Muscle of back (tissue), 11 donors: ENCODE measurements around the gene IP6K1. TPM values are rescaled to one million over a fixed set of nuclear protein-coding genes. Genes with fewer than 3 reads are reported as not detected.
A peak's percentile ranks its signal among the peaks of the same experiment; 100 is the strongest.
"Not testable (repeated sequence)": the region's sequence is repeated elsewhere in the genome, so short reads cannot be mapped to it uniquely, and the experiment has no call there.

Source experiments
- DNase-seq, 3 donors: peaks; one replicate each; pipeline versions ENCODE4 v3.0.0 to v3.0.0-alpha.2; 2013
- polyA plus RNA-seq, 10 donors: library from polyadenylated mRNA; unstranded; fragments of 120-200 nt; gene quantifications; one replicate each; pipeline ENCODE4 v1.2.1, GENCODE V29; 2013; ENCODE audit not compliant: insufficient read length in 10 of 10

IP6K1 gene
- polyA plus RNA-seq, 10 donors, result 19.5 to 31.5 (median 23.3) TPM

GRCh38 chr3:49690856-49691255, 95.5 kb downstream of the IP6K1 start:
- not testable (repeated sequence) for DNase-seq

DNA sequence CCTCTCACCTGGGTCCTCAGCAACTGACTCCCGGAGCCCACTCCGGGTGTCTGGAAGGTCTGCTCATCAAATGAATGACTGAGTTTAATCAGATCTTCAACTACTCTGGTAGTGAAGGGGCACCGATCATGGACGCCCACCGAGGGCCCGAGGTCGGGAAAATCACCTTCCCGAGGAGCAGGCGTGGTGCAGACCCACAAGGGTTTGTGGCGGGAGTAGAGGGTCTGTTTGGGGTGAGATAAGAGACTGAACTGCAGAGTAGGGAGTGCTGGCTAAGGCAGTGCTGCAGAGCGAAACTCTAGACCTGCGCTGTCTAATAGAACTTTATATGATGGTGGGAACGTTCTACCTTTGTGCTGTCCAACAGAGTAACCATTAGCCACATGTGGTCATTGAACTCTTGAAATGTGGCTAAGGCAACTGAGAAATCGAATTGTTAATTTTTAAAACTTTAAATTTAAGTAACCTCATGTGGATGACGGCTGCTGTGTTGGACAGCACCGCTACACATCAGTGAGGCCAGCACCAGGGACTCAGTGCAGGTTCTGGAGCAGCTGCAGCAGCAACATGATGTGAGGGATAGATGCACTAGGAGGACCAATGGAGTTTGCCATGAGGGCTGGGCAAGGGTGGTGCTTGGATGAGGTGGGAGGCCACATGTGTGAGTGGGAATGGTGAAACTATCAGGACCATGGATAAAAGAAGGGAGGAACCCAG, 96.3 kb downstream of the IP6K1 start:
- DNase-seq, result not testable (repeated sequence)

DNA sequence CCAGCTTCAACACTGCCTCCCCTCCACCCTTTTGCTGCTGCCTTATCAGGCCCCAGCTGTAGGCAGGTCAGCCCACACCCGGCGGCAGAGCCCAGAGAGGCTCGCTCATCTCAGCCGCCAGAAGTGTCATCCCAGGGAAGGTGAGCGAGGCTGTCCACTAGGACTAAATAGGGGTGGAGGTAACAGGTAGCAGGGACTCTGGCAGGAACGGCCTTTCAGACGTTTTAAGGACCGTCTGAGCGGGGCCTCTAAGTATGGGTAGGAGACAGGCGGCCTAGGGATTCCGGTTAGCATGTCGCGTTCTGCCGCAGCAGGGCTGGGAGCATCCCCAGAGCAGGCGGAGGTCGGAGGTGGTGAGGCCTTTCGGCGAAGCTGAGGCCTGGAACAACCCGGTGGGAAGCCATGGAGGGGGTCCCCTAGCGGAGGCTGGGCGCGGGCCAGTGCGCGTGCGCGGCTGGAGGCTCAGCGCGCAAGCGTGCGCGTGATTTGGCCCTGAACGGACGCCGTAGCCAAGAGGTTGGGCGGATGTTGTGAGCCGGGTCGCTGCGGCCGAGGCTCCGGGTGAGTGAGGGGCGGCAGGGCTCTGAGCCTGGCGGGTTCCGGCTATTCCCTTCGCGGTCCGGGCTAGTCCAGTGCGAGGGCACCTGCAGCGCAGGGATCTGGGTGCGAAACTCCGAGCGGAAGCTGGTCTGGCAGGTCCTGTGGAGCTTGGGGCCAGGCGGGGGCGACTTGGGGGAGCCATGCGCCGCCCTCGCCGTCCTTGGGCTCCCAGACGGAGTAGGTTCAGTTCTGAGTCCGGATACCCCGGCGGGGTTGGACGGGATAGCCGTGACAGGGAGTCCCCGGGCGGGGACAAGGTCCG, 97.1 kb downstream of the IP6K1 start, which contains the start of the genes MST1 and RNF123:
TSS of gene MST1 (minus strand) at position 429 of the 862 bp plus-strand sequence. CDS start 783 bp downstream, outside the sequence.
TSS of gene RNF123 (plus strand) at position 512 of the 862 bp plus-strand sequence. CDS start 1,609 bp downstream, outside the sequence.
- DNase-seq, result peak; percentile 91 to 98 (median 95)

GRCh38 chr3:49688338-49689045, 97.8 kb downstream of the IP6K1 start:
- not testable (repeated sequence) for DNase-seq

GRCh38 chr3:49687424-49687795, 98.9 kb downstream of the IP6K1 start:
- not testable (repeated sequence) for DNase-seq

DNA sequence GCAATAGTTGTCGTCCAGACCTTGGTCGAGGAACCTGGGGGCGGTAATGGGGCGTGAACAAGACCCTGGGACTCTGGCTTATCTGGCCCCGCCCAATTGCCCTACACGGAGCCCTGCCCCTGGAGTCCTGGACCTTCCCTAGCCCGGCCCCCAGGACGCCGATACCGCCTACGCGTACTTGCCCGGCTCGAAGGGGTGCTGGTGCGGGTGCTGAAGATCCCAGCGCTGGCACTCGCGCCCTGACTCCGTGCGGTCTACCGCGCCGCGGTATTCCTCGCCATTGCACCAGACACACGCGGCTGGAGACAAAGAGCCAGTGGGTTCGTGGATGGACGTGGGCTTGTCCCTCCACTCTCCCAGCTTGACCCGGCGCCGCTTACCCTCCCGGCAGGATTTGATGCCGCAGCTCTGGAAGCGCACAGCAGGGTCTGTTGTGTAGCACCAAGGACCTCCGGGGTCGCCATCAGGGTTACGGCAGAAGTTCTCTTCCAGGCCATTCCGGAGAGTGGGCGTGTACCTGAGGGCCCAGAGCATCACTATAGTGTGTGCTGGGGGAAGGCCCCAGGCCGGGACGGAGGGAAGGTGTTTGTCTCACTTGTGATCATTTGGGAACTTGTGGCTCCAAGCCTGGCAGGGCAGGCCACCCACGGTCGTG, 99.4 kb downstream of the IP6K1 start:
- DNase-seq, result peak in 1 of 3 donors; percentile 46

DNA sequence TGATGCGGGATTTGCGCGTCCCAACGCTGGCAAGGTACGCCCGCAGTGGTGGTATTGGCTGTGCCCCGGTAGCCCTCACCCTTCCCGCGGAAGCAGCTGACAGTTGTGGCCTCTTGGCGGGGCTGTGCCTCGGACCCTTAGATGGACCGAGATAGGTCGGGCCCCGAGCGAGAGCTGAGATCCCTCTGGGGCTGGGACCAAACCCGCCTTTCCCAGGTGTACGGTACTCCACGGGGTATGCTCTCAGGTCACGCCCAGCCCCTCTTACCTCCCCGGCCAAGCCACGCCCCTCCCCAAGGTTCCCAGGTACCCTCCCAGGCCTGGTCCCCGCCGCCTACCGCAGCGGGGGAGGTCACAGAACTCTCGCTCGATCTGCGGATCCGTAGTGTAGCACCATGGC, 100.0 kb downstream of the IP6K1 start:
- peak in 1 of 3 donors; percentile 37 for DNase-seq

- not testable (repeated sequence) for DNase-seq
Observed at GRCh38 chr3:49685846-49686245, 100.5 kb downstream of the IP6K1 start.

GRCh38 chr3:49685103-49685502, 101.2 kb downstream of the IP6K1 start:
- not testable (repeated sequence) for DNase-seq

- DNase-seq, result not testable (repeated sequence)
Observed at GRCh38 chr3:49684453-49684852, 101.9 kb downstream of the IP6K1 start.

GRCh38 chr3:49683162-49683561, 103.2 kb downstream of the IP6K1 start:
- DNase-seq, result no peak

DNA sequence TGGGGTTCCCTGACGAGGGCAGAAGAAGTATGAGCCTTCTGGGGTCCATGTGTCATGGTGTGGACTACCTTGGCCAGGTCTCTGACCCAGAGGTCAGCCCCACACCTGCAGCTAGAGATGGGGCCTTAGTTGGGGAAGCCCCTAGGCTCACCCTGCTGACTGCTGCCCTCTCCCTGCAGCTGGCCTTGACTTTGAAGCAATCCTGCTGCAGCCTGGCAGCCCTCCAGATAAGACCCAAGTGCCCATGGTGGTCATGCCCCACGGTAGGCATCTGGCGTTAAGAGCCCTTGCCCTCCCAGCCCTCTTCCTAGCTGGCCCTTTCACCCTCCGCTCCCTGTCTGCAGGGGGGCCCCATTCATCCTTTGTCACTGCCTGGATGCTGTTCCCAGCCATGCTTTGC, 104.8 kb downstream of the IP6K1 start:
- no peak for DNase-seq

GRCh38 chr3:49681232-49681522, 105.2 kb downstream of the IP6K1 start:
- DNase-seq, result no peak

DNA sequence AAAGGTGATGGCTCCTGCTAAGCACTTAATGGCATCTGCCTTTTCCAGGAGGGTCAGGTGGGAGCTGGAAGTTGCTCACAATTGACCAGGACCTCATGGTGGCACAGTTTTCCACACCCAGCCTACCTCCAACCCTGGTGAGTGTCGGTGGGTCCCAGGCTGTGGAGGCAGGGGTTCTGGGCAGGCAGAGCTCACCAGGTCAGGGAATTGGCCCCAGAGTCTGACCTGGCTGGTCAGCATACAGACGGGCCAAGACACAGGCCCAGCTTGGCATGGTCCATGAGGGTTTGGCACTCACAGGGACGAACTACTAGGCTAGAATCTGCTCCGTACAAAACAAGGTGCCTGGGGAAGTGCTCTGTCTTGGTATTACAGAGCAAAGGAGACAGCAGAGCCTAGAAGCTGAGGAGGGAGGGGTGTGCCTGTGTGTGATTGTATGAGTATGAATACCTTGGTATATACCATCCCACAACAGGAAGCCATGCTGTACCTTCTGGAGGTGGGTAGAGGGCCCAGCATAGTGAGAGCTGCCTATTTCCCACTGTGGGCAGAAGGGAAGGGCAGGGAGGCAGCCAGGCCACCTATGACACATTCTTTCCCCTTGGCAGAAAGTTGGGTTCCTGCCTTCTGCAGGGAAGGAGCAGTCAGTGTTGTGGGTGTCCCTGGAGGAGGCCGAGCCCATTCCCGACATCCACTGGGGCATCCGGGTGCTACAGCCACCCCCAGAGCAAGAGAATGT, 105.7 kb downstream of the IP6K1 start:
- DNase-seq, result no peak

GRCh38 chr3:49675912-49676311, 110.4 kb downstream of the IP6K1 start:
- DNase-seq, result no peak

- no peak for DNase-seq
Observed at GRCh38 chr3:49674497-49674983, 111.8 kb downstream of the IP6K1 start.
